ENCODE measurements around the gene CRIP1.

Gene CRIP1

GRCh38 chr14:105487449-105487985, 831 bp downstream of the CRIP1 start:
- no peak for TF ChIP-seq GATA2 (IDR thresholded peaks at IDR 0.05; ENCODE audit: low read depth, low read length)
- no peak for TF ChIP-seq GATA3 (IDR thresholded peaks at IDR 0.05; ENCODE audit: low read depth, low read length)

GRCh38 chr14:105487986-105488777, 1.5 kb downstream of the CRIP1 start:
- TF ChIP-seq GATA3 (IDR thresholded peaks at IDR 0.05; ENCODE audit: low read depth, low read length) (no peak), GATA2 (IDR thresholded peaks at IDR 0.05; ENCODE audit: low read depth, low read length) (no peak)

DNA sequence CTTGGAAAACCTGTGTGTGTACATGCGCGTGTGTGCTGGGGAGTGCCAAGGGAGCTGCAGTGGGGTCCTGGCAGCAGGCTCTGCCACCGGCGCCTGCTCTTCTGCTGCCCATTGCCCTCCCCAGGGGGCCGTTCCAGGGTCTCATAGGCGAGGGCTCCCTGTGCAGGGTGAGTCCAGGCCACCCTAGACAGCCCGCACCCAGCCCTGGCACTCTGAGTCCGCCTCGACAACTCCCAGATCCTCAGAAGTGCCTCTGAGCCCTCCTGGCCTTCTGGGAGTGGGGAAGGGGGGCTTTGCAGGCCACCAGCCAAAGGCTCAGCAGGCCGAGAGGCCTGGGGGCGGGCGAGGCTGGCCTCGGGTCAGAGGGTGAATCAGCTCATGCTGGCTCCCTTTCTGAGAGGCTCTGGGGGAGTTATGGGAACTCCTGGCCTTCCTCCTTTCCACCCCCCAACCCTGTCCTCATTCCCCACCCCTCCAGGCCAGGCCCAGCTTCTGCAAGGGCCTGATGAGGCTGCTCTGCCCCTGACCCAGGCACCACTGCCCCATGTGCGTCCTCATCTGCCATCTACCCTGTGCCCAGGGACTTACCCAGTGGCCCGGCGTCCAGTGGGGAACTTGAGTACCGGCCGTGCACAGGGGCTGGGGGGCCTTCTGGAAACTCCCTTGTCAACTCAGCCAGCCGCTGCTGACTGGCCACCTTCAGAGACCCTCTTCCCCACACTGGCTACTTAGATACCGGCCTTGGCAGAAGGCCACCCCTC, 2.3 kb downstream of the CRIP1 start:
- TF ChIP-seq GATA2 (IDR thresholded peaks at IDR 0.05; ENCODE audit: low read depth, low read length): no peak
- TF ChIP-seq GATA3 (IDR thresholded peaks at IDR 0.05; ENCODE audit: low read depth, low read length): no peak

DNA sequence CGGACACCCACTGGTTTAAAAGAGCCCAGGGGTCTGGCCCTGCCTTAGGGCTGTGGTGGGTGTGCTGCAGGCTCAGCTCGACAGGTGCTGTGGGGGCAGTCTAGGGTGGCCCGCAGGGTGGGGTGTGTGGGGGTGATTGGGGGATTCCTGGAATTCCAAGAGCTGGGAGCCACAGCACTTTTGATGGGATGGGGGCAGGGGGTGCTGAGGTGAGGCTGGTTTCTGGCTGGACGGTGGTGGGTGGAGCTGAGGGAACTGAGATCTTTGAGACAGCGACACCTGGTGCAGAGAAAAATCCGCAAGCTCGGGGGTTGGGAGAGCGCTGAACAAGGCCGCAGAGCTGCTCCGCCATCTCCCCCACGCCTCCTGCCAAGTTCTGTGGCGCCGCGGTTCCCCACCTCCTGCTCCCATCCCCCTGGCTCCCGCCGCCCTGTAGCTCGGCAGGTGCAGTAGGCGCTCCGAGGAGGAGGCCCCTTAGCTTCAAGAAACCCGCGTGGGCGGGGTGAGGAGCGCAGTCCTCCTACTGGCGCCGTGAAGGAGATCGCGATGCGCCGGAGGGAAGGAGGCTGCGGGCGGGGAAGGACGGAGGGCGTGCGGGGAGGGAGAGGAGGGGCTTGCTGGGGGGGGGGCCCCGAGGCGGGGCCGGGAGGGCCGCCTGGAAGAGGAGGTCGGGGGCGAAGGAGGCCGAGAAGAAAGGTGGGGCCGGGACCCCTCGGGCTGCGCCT, 3.0 kb downstream of the CRIP1 start:
- no peak for TF ChIP-seq GATA3 (IDR thresholded peaks at IDR 0.05; ENCODE audit: low read depth, low read length)
- TF ChIP-seq GATA2 (IDR thresholded peaks at IDR 0.05; ENCODE audit: low read depth, low read length): no peak

DNA sequence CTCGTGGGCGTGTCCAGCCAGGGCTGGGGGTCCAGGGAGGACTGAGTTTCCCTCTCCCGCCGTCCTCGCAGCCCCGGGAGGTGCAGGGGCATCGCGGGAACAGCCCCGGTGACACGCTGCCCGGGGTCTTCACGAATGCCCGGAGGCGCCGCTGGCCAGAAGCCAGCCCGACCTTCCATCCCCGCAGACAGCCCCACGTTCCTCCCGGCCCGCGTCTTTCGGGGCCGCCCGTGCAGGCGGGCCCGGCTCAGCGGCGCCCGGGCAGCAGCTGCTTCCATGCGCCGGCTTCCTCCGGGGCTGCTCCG, 3.5 kb downstream of the CRIP1 start:
- TF ChIP-seq GATA3 (IDR thresholded peaks at IDR 0.05; ENCODE audit: low read depth, low read length) (no peak), GATA2 (IDR thresholded peaks at IDR 0.05; ENCODE audit: low read depth, low read length) (no peak)

GRCh38 chr14:105490572-105491365, 4.1 kb downstream of the CRIP1 start, which contains the start of gene TEDC1:
Gene TEDC1 (plus strand): TSS chr14:105491246. CDS start chr14:105491376, 130 bp downstream.
- no peak for TF ChIP-seq GATA3 (IDR thresholded peaks at IDR 0.05; ENCODE audit: low read depth, low read length)
- TF ChIP-seq GATA2 (IDR thresholded peaks at IDR 0.05; ENCODE audit: low read depth, low read length): peak; percentile 22; the same call in 1 of the 2 replicates

DNA sequence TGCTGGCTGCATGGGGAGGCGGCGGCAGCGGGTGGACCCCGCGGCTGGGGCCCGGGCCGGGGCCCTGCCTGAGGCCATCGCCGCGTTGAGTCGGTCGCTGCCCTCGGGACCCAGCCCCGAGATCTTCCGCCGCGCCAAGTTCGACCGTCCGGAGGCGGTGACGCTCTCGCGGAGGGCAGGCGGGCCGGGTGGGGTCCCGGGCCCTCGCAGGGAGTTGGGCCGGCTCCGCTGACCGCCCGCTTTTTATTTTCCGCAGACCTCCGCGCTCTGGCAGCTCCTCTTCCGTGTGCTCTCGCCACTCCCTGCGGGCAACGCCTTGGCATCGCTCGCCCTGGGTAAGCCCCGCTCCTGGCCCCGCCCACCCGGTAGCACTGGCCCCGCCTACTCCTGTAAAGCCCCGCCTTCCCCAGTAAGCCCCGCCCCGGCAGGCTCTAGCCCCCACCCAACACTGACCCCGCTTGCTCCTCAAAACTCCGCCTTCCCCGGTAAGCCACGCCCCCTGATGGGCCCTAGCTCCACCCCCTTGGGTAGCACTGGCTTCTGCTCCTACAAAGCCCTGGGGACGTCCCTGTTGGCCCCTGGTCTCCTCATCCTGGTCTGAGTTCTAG, 4.8 kb downstream of the CRIP1 start:
- TF ChIP-seq GATA3 (IDR thresholded peaks at IDR 0.05; ENCODE audit: low read depth, low read length): no peak
- no peak for TF ChIP-seq GATA2 (IDR thresholded peaks at IDR 0.05; ENCODE audit: low read depth, low read length)

GRCh38 chr14:105492031-105492970, 5.6 kb downstream of the CRIP1 start:
- no peak for TF ChIP-seq GATA2 (IDR thresholded peaks at IDR 0.05; ENCODE audit: low read depth, low read length)
- no peak for TF ChIP-seq GATA3 (IDR thresholded peaks at IDR 0.05; ENCODE audit: low read depth, low read length)

DNA sequence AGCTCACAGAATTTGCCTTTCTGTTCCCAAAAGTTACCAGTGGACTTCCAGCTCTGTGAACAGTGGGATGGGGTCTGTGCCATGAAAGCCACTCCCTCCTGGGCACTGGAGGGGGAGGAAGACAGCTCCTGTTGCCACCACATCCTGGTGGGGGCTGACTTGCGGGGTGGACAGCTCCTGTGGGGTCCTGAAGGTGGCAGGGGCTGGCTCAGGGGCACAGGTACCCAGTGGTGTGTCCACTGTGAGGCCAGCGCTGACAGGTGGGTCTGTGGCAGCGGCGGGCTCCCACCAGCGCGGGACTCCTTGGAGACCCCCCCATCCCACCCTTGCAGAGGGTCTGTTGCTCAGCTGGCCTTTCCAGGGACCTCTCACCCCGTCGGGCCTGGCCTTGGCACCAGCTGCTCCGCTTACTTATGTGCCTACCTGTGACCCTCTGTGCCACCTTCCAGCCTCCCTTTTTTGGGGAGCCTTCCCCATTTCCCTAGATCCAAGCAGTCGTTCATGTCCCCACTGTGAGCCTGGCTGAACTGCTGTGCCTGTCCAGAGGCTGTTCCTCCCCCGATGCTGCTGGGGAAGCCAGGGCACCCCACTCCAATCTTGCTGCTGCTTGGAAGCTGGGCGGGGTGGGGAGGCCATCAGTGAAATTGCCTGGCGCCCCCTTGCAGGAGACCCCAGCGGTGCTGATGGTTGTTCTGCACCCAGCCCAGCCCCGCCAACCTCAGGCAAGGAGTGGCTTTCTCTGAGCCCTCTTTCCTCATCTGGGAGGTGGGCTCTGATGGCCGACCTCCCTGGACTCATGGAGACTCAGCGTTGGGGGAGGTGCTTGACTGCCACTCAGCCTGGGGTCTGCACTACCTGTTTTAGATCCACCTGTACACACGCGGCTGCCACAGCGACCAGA, 6.5 kb downstream of the CRIP1 start:
- TF ChIP-seq GATA3 (IDR thresholded peaks at IDR 0.05; ENCODE audit: low read depth, low read length) (no peak), GATA2 (IDR thresholded peaks at IDR 0.05; ENCODE audit: low read depth, low read length) (no peak)

DNA sequence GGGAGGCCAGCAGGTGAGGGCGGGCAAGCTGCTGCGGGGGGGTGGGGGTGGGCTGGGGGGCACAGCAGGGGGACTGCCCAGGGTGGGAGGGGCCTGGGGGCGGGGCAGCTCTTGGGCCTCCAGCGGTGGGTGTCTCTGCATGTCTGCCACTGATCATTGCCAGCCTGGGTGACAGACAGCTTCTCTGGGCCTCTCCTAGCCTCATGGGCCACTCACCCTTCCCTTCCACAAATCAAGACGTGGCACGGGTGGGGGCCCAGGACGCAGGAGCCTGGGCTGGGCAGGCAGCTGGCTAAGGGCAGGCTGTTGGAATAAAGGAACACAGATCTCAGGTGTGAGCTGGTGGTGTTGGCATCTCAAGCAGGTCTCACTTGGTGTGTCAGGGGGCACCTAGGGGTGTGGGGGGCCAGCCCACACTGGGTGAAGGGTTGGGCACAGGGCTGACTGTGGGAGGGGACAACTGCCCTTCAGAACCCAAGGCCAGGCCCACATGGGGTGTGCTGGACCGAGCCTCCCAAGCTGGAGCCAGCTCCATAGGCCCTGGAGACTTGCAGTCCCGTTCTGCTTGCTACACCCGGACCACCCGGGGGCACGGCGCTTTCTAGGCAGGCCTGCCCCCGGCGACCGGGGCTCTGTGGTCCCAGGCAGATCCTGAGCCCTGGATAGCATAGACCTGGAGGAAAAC, 7.4 kb downstream of the CRIP1 start:
- TF ChIP-seq GATA2 (IDR thresholded peaks at IDR 0.05; ENCODE audit: low read depth, low read length) (no peak), GATA3 (IDR thresholded peaks at IDR 0.05; ENCODE audit: low read depth, low read length) (no peak)

DNA sequence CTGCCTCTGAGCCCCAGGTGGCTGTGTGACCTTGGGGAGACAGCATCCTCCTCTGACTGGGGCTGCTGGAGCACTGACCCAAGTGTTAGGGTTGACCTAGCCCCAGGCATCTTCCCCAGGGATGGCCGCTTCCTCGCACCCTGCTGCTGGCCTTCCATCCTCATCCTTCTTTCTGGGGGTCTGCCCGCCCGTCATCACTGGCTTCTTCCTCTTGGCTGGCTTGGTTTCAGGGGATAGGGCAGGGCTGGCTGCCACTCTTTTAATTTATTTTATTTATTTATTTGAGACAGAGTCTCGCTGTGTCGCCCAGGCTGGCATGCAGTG, 7.9 kb downstream of the CRIP1 start:
- no peak for TF ChIP-seq GATA2 (IDR thresholded peaks at IDR 0.05; ENCODE audit: low read depth, low read length)
- no peak for TF ChIP-seq GATA3 (IDR thresholded peaks at IDR 0.05; ENCODE audit: low read depth, low read length)
